PFSK-1 (cell line): ENCODE results near the gene ZNF414.

Source experiments
- POLR2AphosphoS5 ChIP-seq: IDR thresholded peaks from 2 replicates; pipeline ENCODE4 v1.6.1; 2012; ENCODE audit warnings: low read depth, mild to moderate bottlenecking, control low read depth, low read length, moderate library complexity
- TAF1 ChIP-seq: IDR thresholded peaks from 2 replicates; pipeline ENCODE4 v1.6.1; 2012; ENCODE audit warnings: low read length, control low read depth, borderline replicate concordance; ENCODE audit not compliant: insufficient read depth
- TF ChIP-seq, protein P1 (sequence below), 2 experiments: IDR thresholded peaks; 2 replicates each; pipeline versions ENCODE4 v1.6.1 to v1.8.0; 2011 to 2012; ENCODE audit warnings: low read depth in 2 of 2, low read length in 2 of 2, control low read depth in 1 of 2, inconsistent platforms in 1 of 2, mild to moderate bottlenecking in 1 of 2, moderate library complexity in 1 of 2; ENCODE audit not compliant: insufficient read depth in 1 of 2

GRCh38 chr19:8537099-8537498 is 23.1 kb upstream of the ZNF414 start:
- TF ChIP-seq, protein P1, sequence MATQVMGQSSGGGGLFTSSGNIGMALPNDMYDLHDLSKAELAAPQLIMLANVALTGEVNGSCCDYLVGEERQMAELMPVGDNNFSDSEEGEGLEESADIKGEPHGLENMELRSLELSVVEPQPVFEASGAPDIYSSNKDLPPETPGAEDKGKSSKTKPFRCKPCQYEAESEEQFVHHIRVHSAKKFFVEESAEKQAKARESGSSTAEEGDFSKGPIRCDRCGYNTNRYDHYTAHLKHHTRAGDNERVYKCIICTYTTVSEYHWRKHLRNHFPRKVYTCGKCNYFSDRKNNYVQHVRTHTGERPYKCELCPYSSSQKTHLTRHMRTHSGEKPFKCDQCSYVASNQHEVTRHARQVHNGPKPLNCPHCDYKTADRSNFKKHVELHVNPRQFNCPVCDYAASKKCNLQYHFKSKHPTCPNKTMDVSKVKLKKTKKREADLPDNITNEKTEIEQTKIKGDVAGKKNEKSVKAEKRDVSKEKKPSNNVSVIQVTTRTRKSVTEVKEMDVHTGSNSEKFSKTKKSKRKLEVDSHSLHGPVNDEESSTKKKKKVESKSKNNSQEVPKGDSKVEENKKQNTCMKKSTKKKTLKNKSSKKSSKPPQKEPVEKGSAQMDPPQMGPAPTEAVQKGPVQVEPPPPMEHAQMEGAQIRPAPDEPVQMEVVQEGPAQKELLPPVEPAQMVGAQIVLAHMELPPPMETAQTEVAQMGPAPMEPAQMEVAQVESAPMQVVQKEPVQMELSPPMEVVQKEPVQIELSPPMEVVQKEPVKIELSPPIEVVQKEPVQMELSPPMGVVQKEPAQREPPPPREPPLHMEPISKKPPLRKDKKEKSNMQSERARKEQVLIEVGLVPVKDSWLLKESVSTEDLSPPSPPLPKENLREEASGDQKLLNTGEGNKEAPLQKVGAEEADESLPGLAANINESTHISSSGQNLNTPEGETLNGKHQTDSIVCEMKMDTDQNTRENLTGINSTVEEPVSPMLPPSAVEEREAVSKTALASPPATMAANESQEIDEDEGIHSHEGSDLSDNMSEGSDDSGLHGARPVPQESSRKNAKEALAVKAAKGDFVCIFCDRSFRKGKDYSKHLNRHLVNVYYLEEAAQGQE (IDR thresholded peaks at IDR 0.05; ENCODE audit: insufficient read depth in 1 of 2, low read depth in 2 of 2, low read length in 2 of 2), result no peak
- TF ChIP-seq TAF1, result no peak
- TF ChIP-seq POLR2AphosphoS5, result no peak
